ENCODE results near the gene JAKMIP2. TPM values are rescaled to one million over a fixed set of nuclear protein-coding genes. Genes with fewer than 3 reads are reported as not detected.

JAKMIP2 gene
- total and polyA plus RNA-seq, 9 donors, result 2.0 to 4.6 (median 2.3) TPM

DNA sequence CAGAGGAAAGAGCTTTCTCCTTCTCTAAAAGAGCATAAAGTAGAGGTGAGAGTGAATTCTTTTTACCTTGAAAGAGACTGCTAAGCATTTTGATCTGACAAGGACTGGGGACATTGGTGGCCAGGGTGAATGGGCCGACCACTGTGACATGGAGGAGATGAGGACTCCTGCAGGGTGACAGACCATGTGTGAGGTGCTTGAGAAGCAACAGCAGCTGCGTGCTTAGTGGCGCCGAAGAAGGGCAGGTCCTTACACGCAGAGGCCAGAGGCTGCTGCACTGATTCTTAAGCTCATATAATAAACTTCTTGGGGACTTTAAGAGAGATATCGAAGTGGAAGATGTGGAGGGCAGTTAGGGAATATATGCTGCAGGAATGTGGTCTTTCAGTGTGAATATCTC, 8.7 kb upstream of the JAKMIP2 start:
- DNase-seq, result no peak
- Histone ChIP-seq H3K4me1 (ENCODE audit: control insufficient read depth, insufficient read depth, low read length) (no peaks in the 10 kb centered on the region), H3K36me3 (ENCODE audit: control insufficient read depth, insufficient read depth, low read length) (no peaks in the 10 kb centered on the region), H3K4me3 (ENCODE audit: low read length) (no peak overlapping the region), H3K27me3 (ENCODE audit: control insufficient read depth, insufficient read depth, low read length) (no peaks in the 10 kb centered on the region), H3K27ac (ENCODE audit: low read length) (no peak overlapping the region), H3K9me3 (replicated peaks; ENCODE audit: control insufficient read depth, low read depth, low read length) (no peaks in the 10 kb centered on the region)
- WGBS (ENCODE audit: insufficient coverage), result 86% methylated on average over 2 of the region's 6 CpGs

- H3K36me3 ChIP-seq (ENCODE audit: control insufficient read depth, insufficient read depth, low read length), result no peaks in the 10 kb centered on the region
- no peaks in the 10 kb centered on the region for H3K27me3 ChIP-seq (ENCODE audit: control insufficient read depth, insufficient read depth, low read length)
- WGBS (ENCODE audit: insufficient coverage), result no CpG with 5 or more reads among the region's 2 CpGs
- H3K27ac ChIP-seq (ENCODE audit: low read length), result no peak overlapping the region
- no peaks in the 10 kb centered on the region for H3K9me3 ChIP-seq (replicated peaks; ENCODE audit: control insufficient read depth, low read depth, low read length)
- no peak for DNase-seq
- H3K4me3 ChIP-seq (ENCODE audit: low read length), result no peak overlapping the region
- no peaks in the 10 kb centered on the region for H3K4me1 ChIP-seq (ENCODE audit: control insufficient read depth, insufficient read depth, low read length)
Observed at GRCh38 chr5:147789820-147790219, 7.3 kb upstream of the JAKMIP2 start.

DNA sequence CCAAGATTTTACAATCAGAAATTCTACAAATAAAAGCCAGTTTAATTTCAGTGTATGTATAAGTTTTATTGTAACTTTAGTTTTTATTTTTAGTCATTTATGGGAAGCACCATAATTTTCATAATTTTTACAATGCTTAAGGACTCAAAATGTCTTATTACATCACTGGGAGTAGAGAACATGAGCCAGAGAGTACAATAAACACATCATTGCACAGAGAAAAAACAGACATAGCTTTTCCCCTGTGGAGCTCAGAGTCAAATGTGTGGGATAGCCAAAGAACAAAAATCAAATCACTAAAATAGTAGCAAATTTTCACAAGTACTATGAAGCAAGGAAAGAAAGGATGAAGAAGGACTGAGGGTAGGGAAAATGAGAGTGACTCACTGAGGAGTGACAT, 5.5 kb upstream of the JAKMIP2 start:
- Histone ChIP-seq H3K27ac (ENCODE audit: low read length) (no peak overlapping the region), H3K27me3 (ENCODE audit: control insufficient read depth, insufficient read depth, low read length) (no peaks in the 10 kb centered on the region), H3K9me3 (replicated peaks; ENCODE audit: control insufficient read depth, low read depth, low read length) (no peaks in the 10 kb centered on the region), H3K4me1 (ENCODE audit: control insufficient read depth, insufficient read depth, low read length) (no peaks in the 10 kb centered on the region), H3K36me3 (ENCODE audit: control insufficient read depth, insufficient read depth, low read length) (no peaks in the 10 kb centered on the region), H3K4me3 (ENCODE audit: low read length) (no peak overlapping the region)
- DNase-seq, result peak; percentile 24

GRCh38 chr5:147786142-147786541, 3.6 kb upstream of the JAKMIP2 start:
- no peaks in the 10 kb centered on the region for H3K27me3 ChIP-seq (ENCODE audit: control insufficient read depth, insufficient read depth, low read length)
- no peak overlapping the region for H3K4me3 ChIP-seq (ENCODE audit: low read length)
- no peak for DNase-seq
- no CpG with 5 or more reads among the region's 2 CpGs for WGBS (ENCODE audit: insufficient coverage)
- no peak overlapping the region for H3K27ac ChIP-seq (ENCODE audit: low read length)
- H3K9me3 ChIP-seq (replicated peaks; ENCODE audit: control insufficient read depth, low read depth, low read length), result no peaks in the 10 kb centered on the region
- no peaks in the 10 kb centered on the region for H3K36me3 ChIP-seq (ENCODE audit: control insufficient read depth, insufficient read depth, low read length)
- H3K4me1 ChIP-seq (ENCODE audit: control insufficient read depth, insufficient read depth, low read length), result no peaks in the 10 kb centered on the region

- Histone ChIP-seq H3K4me1 (ENCODE audit: control insufficient read depth, insufficient read depth, low read length) (no peaks in the 10 kb centered on the region), H3K27me3 (ENCODE audit: control insufficient read depth, insufficient read depth, low read length) (no peaks in the 10 kb centered on the region), H3K36me3 (ENCODE audit: control insufficient read depth, insufficient read depth, low read length) (no peaks in the 10 kb centered on the region), H3K4me3 (ENCODE audit: low read length) (no peak overlapping the region), H3K9me3 (replicated peaks; ENCODE audit: control insufficient read depth, low read depth, low read length) (no peaks in the 10 kb centered on the region), H3K27ac (ENCODE audit: low read length) (no peak overlapping the region)
- no CpG with 5 or more reads among the region's 8 CpGs for WGBS (ENCODE audit: insufficient coverage)
- no peak for DNase-seq
Observed at GRCh38 chr5:147784146-147784987, 1.8 kb upstream of the JAKMIP2 start.

- 67% methylated on average over 1 of the region's 5 CpGs for whole genome bisulfite sequencing (ENCODE audit: insufficient coverage)
- Histone ChIP-seq H3K4me1 (ENCODE audit: control insufficient read depth, insufficient read depth, low read length) (no peaks in the 10 kb centered on the region), H3K4me3 (ENCODE audit: low read length) (no peak overlapping the region), H3K27me3 (ENCODE audit: control insufficient read depth, insufficient read depth, low read length) (no peaks in the 10 kb centered on the region), H3K9me3 (replicated peaks; ENCODE audit: control insufficient read depth, low read depth, low read length) (no peaks in the 10 kb centered on the region), H3K36me3 (ENCODE audit: control insufficient read depth, insufficient read depth, low read length) (no peaks in the 10 kb centered on the region), H3K27ac (ENCODE audit: low read length) (no peak overlapping the region)
- no peak for DNase-seq
Observed at GRCh38 chr5:147780924-147781573, 1.5 kb downstream of the JAKMIP2 start.

DNA sequence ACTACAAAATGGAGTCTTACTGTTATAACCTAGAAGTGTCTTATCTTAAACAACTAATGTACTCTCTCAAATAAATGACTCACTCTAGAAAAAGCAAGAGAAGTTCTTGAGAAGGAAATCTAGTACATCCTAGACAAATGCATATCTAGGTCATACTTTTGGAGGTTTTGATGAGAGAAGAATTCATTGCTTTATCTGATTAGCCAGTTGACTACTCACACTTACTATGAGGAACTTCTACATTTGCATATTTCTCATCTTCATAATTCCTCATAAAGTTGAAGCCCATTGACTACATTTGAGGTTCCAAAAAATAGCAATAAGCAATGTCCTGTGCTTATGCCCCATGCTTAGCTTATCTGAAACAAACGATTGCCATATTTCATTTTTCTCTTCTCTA, 2.8 kb downstream of the JAKMIP2 start:
- WGBS (ENCODE audit: insufficient coverage), result 83% methylated on average over 1 of the region's 1 CpG
- no peak overlapping the region for H3K27ac ChIP-seq (ENCODE audit: low read length)
- H3K4me3 ChIP-seq (ENCODE audit: low read length), result no peak overlapping the region
- no peaks in the 10 kb centered on the region for H3K9me3 ChIP-seq (replicated peaks; ENCODE audit: control insufficient read depth, low read depth, low read length)
- no peak for DNase-seq
- H3K36me3 ChIP-seq (ENCODE audit: control insufficient read depth, insufficient read depth, low read length), result no peaks in the 10 kb centered on the region
- H3K27me3 ChIP-seq (ENCODE audit: control insufficient read depth, insufficient read depth, low read length), result no peaks in the 10 kb centered on the region
- H3K4me1 ChIP-seq (ENCODE audit: control insufficient read depth, insufficient read depth, low read length), result no peaks in the 10 kb centered on the region

DNA sequence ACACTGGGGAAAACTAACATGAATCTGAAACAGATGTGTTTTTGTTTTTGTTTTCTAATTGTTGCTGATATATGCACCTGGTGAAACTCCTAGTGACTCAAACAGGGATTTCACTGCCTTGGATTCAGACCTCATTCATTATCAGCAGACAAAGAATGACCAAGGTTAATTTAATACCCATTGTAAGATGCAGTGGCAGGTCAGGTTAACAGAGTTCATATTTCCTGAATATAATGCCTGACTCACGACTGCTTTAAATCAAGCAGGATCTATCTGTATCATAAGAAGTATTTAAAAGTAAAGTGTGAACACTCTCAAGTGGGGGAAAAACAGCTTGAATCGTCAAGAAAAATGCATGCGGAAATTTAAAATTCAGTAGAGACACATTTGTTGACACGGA, 5.5 kb downstream of the JAKMIP2 start:
- no CpG with 5 or more reads among the region's 4 CpGs for WGBS (ENCODE audit: insufficient coverage)
- no peak for DNase-seq
- Histone ChIP-seq H3K36me3 (ENCODE audit: control insufficient read depth, insufficient read depth, low read length) (no peaks in the 10 kb centered on the region), H3K27ac (ENCODE audit: low read length) (no peak overlapping the region), H3K4me1 (ENCODE audit: control insufficient read depth, insufficient read depth, low read length) (no peaks in the 10 kb centered on the region), H3K9me3 (replicated peaks; ENCODE audit: control insufficient read depth, low read depth, low read length) (no peaks in the 10 kb centered on the region), H3K27me3 (ENCODE audit: control insufficient read depth, insufficient read depth, low read length) (no peaks in the 10 kb centered on the region), H3K4me3 (ENCODE audit: low read length) (no peak overlapping the region)

GRCh38 chr5:147773587-147773986, 8.9 kb downstream of the JAKMIP2 start:
- DNase-seq, result no peak
- Histone ChIP-seq H3K27me3 (ENCODE audit: control insufficient read depth, insufficient read depth, low read length) (no peaks in the 10 kb centered on the region), H3K36me3 (ENCODE audit: control insufficient read depth, insufficient read depth, low read length) (no peaks in the 10 kb centered on the region), H3K9me3 (replicated peaks; ENCODE audit: control insufficient read depth, low read depth, low read length) (no peaks in the 10 kb centered on the region), H3K4me3 (ENCODE audit: low read length) (no peak overlapping the region), H3K27ac (ENCODE audit: low read length) (no peak overlapping the region), H3K4me1 (ENCODE audit: control insufficient read depth, insufficient read depth, low read length) (no peaks in the 10 kb centered on the region)
- no CpG with 5 or more reads among the region's 2 CpGs for WGBS (ENCODE audit: insufficient coverage)

DNA sequence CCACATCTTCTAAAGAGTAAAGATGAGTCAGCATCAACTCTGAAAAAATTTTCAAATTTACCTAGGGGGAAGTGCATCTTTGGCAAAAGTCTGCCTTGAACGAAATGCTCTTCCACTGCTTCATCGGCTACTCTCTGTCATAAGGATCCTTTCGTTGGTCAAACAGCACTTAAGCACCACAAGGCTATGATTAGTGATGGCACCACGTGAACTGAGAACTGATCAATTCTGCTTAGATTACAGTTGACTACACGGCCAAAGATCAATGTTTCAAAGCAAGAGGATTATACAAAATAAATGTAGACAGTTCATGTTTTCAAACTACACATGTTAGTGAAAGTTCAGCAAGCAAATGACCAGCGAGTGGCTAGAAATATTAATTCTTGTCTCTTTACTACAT, 9.4 kb downstream of the JAKMIP2 start:
- Histone ChIP-seq H3K4me1 (ENCODE audit: control insufficient read depth, insufficient read depth, low read length) (no peaks in the 10 kb centered on the region), H3K9me3 (replicated peaks; ENCODE audit: control insufficient read depth, low read depth, low read length) (no peaks in the 10 kb centered on the region), H3K36me3 (ENCODE audit: control insufficient read depth, insufficient read depth, low read length) (no peaks in the 10 kb centered on the region), H3K27me3 (ENCODE audit: control insufficient read depth, insufficient read depth, low read length) (no peaks in the 10 kb centered on the region), H3K27ac (ENCODE audit: low read length) (no peak overlapping the region), H3K4me3 (ENCODE audit: low read length) (no peak overlapping the region)
- WGBS (ENCODE audit: insufficient coverage), result 80% methylated on average over 1 of the region's 6 CpGs
- DNase-seq, result no peak
